Measurements from ENCODE around the gene ZNF532. TPM values are rescaled to one million over a fixed set of nuclear protein-coding genes. Genes with fewer than 3 reads are reported as not detected.

Gene ZNF532
- total and polyA plus RNA-seq, 11 donors: 16.0 to 84.4 (median 69.9) TPM

GRCh38 chr18:58895385-58895784, 30.7 kb downstream of the ZNF532 start:
- ATAC-seq: peak in 1 of 4 donors; percentile 19
- WGBS, 4 donors: 57 to 72% (median 66%) methylated on average over 6 of the region's 6 CpGs
- Histone ChIP-seq H3K4me3 (no peak overlapping the region), H3K9me3 (no peaks in the 10 kb centered on the region), H3K27ac (peak overlapping the region in 7 of 12 donors; percentile 2 to 60 (median 22)), H3K27me3 (no peaks in the 10 kb centered on the region), H3K36me3 (peaks cover 0 to 24% (median 8%) of the 10 kb centered on the region in 9 donors), H3K4me1 (peaks cover 0 to 83% (median 52%) of the 10 kb centered on the region in 12 donors)
- no peak for DNase-seq
- intact Hi-C loops (cut with DNase I): no loop called here
- no peak for TF ChIP-seq POLR2A (IDR thresholded peaks at IDR 0.05)
- TF ChIP-seq CTCF (IDR thresholded peaks at IDR 0.05): no peak

GRCh38 chr18:58896268-58896667, 31.6 kb downstream of the ZNF532 start:
- intact Hi-C loops (cut with DNase I): no loop called here
- Histone ChIP-seq H3K27ac (peak overlapping the region in 6 of 12 donors; percentile 5 to 60 (median 23)), H3K9me3 (no peaks in the 10 kb centered on the region), H3K4me3 (no peak overlapping the region), H3K27me3 (no peaks in the 10 kb centered on the region), H3K4me1 (peaks cover 0 to 85% (median 55%) of the 10 kb centered on the region in 12 donors), H3K36me3 (peaks cover 0 to 29% (median 9%) of the 10 kb centered on the region in 9 donors)
- ATAC-seq: no peak
- TF ChIP-seq CTCF (IDR thresholded peaks at IDR 0.05) (no peak), POLR2A (IDR thresholded peaks at IDR 0.05) (no peak)
- DNase-seq: no peak
- 82 to 89% (median 86%) methylated on average over 2 of the region's 2 CpGs for WGBS, 4 donors

GRCh38 chr18:58896734-58897508, 32.2 kb downstream of the ZNF532 start:
- H3K36me3 ChIP-seq: peaks cover 0 to 35% (median 15%) of the 10 kb centered on the region in 9 donors
- ATAC-seq (no peak), DNase-seq (no peak)
- intact Hi-C loops (cut with DNase I): no loop called here
- peak overlapping the region in 5 of 12 donors; percentile 5 to 60 (median 24) for H3K27ac ChIP-seq
- 78 to 87% (median 79%) methylated on average over 8 of the region's 8 CpGs for WGBS, 4 donors
- peak in 1 of 12 donors; percentile 11 for TF ChIP-seq CTCF (IDR thresholded peaks at IDR 0.05)
- TF ChIP-seq POLR2A (IDR thresholded peaks at IDR 0.05): no peak
- no peak overlapping the region for H3K4me3 ChIP-seq
- H3K9me3 ChIP-seq: no peaks in the 10 kb centered on the region
- H3K4me1 ChIP-seq: peaks cover 0 to 79% (median 49%) of the 10 kb centered on the region in 12 donors
- H3K27me3 ChIP-seq: no peaks in the 10 kb centered on the region

- 92 to 96% (median 94%) methylated on average over 9 of the region's 9 CpGs for WGBS, 4 donors
- no peaks in the 10 kb centered on the region for H3K27me3 ChIP-seq
- peaks cover 0 to 35% (median 15%) of the 10 kb centered on the region in 9 donors for H3K36me3 ChIP-seq
- no peak for ATAC-seq
- H3K4me1 ChIP-seq: peaks cover 0 to 67% (median 41%) of the 10 kb centered on the region in 12 donors
- H3K4me3 ChIP-seq: no peak overlapping the region
- H3K9me3 ChIP-seq: no peaks in the 10 kb centered on the region
- TF ChIP-seq CTCF (IDR thresholded peaks at IDR 0.05): no peak
- no peak for TF ChIP-seq POLR2A (IDR thresholded peaks at IDR 0.05)
- H3K27ac ChIP-seq: peak overlapping the region in 7 of 12 donors; percentile 3 to 77 (median 15)
- no peak for DNase-seq
- intact Hi-C loops (cut with DNase I): no loop called here
These were observed 33.5 kb downstream of the ZNF532 start for GRCh38 chr18:58898010-58898799.

All from heart left ventricle (tissue), 16 donors.